Hematopoietic multipotent progenitor cell treated with erythropoietin and hydrocortisone succinate and interleukin-3 and kit ligand, for 8 days (in vitro differentiated cells): ENCODE measurements around the gene SPOCD1.

Experiments
- DNase-seq: peaks from one replicate; pipeline ENCODE4 v3.0.0-alpha.2; 2015

Gene SPOCD1

GRCh38 chr1:31815752-31816500, at the start of gene SPOCD1:
Gene SPOCD1, minus strand, starts transcription at chr1:31816022. Its CDS starts 689 bp downstream, at chr1:31815333.
- peak; percentile 91 for DNase-seq

GRCh38 chr1:31862071-31862470, 46.2 kb upstream of the SPOCD1 start:
- DNase-seq = no peak

GRCh38 chr1:31861346-31861745, 45.5 kb upstream of the SPOCD1 start:
- DNase-seq = peak; percentile 13

- DNase-seq = no peak
These were observed 44.8 kb upstream of the SPOCD1 start for GRCh38 chr1:31860581-31860980.

- DNase-seq = no peak
These were observed 43.9 kb upstream of the SPOCD1 start for GRCh38 chr1:31859719-31860118.

- no peak for DNase-seq
These were observed 43.2 kb upstream of the SPOCD1 start for GRCh38 chr1:31859044-31859443.

GRCh38 chr1:31857863-31858262, 42.0 kb upstream of the SPOCD1 start:
- no peak for DNase-seq

- no peak for DNase-seq
These were observed 40.3 kb upstream of the SPOCD1 start for GRCh38 chr1:31856140-31856539.

GRCh38 chr1:31855038-31855845, 39.4 kb upstream of the SPOCD1 start:
- no peak for DNase-seq

GRCh38 chr1:31849653-31850052, 33.8 kb upstream of the SPOCD1 start:
- DNase-seq = no peak

- DNase-seq = no peak
These were observed 32.6 kb upstream of the SPOCD1 start for GRCh38 chr1:31848381-31848897.

- DNase-seq = no peak
These were observed 30.7 kb upstream of the SPOCD1 start for GRCh38 chr1:31846484-31846883.

GRCh38 chr1:31843506-31843905, 27.7 kb upstream of the SPOCD1 start:
- no peak for DNase-seq

- no peak for DNase-seq
These were observed 24.0 kb upstream of the SPOCD1 start for GRCh38 chr1:31839662-31840343.

GRCh38 chr1:31837451-31838158, 21.8 kb upstream of the SPOCD1 start:
- DNase-seq = no peak

- no peak for DNase-seq
These were observed 20.8 kb upstream of the SPOCD1 start for GRCh38 chr1:31836638-31837037.

GRCh38 chr1:31835415-31835814, 19.6 kb upstream of the SPOCD1 start:
- DNase-seq = no peak

GRCh38 chr1:31834501-31834900, 18.7 kb upstream of the SPOCD1 start:
- DNase-seq = no peak

GRCh38 chr1:31831397-31832378, 15.9 kb upstream of the SPOCD1 start:
- no peak for DNase-seq

GRCh38 chr1:31830511-31830910, 14.7 kb upstream of the SPOCD1 start:
- no peak for DNase-seq

- DNase-seq = no peak
These were observed 14.2 kb upstream of the SPOCD1 start for GRCh38 chr1:31830065-31830464.
